Thymus (tissue), 11 donors: ENCODE data around the gene RORB. TPM values are rescaled to one million over a fixed set of nuclear protein-coding genes. Genes with fewer than 3 reads are reported as not detected.

Source experiments
- DNase-seq, 9 donors: peaks; one replicate each; pipeline ENCODE4 v3.0.0-alpha.2; 2013; ENCODE audit warnings: low spot score in 9 of 9, low read depth in 6 of 9, missing footprints in 1 of 9
- H3K27ac ChIP-seq, 2 donors: one replicate each; pipeline ENCODE4 v1.5.1; 2013; ENCODE audit warnings: control low read depth in 1 of 2, low read depth in 1 of 2, low read length in 1 of 2, mild to moderate bottlenecking in 1 of 2, moderate library complexity in 1 of 2
- H3K27me3 ChIP-seq, 2 donors: one replicate each; pipeline ENCODE4 v1.5.1; 2013; ENCODE audit warnings: low read length in 1 of 2; ENCODE audit not compliant: control insufficient read depth in 2 of 2, insufficient read depth in 1 of 2
- H3K36me3 ChIP-seq, 2 donors: one replicate each; pipeline ENCODE4 v1.5.1; 2013; ENCODE audit warnings: low read length in 1 of 2, mild to moderate bottlenecking in 1 of 2, moderate library complexity in 1 of 2; ENCODE audit not compliant: control insufficient read depth in 2 of 2, insufficient read depth in 2 of 2
- H3K4me1 ChIP-seq, 2 donors: one replicate each; pipeline ENCODE4 v1.5.1; 2013; ENCODE audit warnings: low read length in 2 of 2; ENCODE audit not compliant: control insufficient read depth in 2 of 2, insufficient read depth in 2 of 2
- H3K4me3 ChIP-seq, 2 donors: one replicate each; pipeline ENCODE4 v1.5.1; 2013; ENCODE audit warnings: low read length in 2 of 2, control low read depth in 1 of 2, mild to moderate bottlenecking in 1 of 2
- H3K9me3 ChIP-seq, 2 donors: one replicate each; pipeline ENCODE4 v1.5.1; 2013; ENCODE audit warnings: low read length in 1 of 2, mild to moderate bottlenecking in 1 of 2; ENCODE audit not compliant: control insufficient read depth in 2 of 2, insufficient read depth in 1 of 2
- WGBS: extraction: QIAGEN DNeasy Blood & Tissue Kit; methylation state at CpG from one replicate; pipeline ENCODE4 v1.1.7; 2013; 5-methylcytosine and 5-hydroxymethylcytosine counted together
- polyA plus RNA-seq: library from polyadenylated mRNA; stranded (reverse); fragments of 200-250 nt; gene quantifications from one replicate; pipeline ENCODE4 v1.2.3, GENCODE V29; 2013
- total RNA-seq: library from RNA; stranded (reverse); fragments of 120-200 nt; gene quantifications from one replicate; pipeline ENCODE4 v1.2.4, GENCODE V29; 2013
- donor health status: healthy.

RORB gene
- total and polyA plus RNA-seq, 2 donors = 0.30 to 1.8 TPM

DNA sequence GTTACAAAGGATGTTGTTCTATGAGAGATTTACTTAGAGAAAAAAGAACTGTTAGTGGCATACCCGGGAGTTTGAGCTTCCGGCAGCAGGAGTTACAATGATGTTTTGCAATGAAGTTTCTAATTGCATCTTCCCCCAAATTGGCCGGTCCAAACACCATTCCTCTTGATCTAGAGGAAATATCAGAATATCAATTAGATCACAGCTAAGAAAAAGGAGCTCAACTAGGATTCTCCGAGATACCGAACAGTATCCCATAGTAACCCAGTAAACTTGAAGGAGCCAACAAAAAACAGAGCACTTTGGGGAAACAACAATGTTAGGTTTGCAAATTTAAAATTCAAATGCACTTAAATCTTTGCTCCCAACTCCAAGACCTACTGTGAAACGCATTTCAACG lies 231.0 kb downstream of the RORB start:
- H3K9me3 ChIP-seq = no peaks in the 10 kb centered on the region
- no peak overlapping the region for H3K4me3 ChIP-seq
- no peaks in the 10 kb centered on the region for H3K36me3 ChIP-seq
- no peak overlapping the region for H3K27ac ChIP-seq
- 76% methylated on average over 7 of the region's 7 CpGs for WGBS
- H3K4me1 ChIP-seq = no peaks in the 10 kb centered on the region
- no peaks in the 10 kb centered on the region for H3K27me3 ChIP-seq
- no peak for DNase-seq

- H3K27ac ChIP-seq = no peak overlapping the region
- no peaks in the 10 kb centered on the region for H3K36me3 ChIP-seq
- DNase-seq = no peak
- H3K4me3 ChIP-seq = no peak overlapping the region
- WGBS = 79% methylated on average over 9 of the region's 9 CpGs
- no peaks in the 10 kb centered on the region for H3K9me3 ChIP-seq
- H3K27me3 ChIP-seq = no peaks in the 10 kb centered on the region
- no peaks in the 10 kb centered on the region for H3K4me1 ChIP-seq
Observed at GRCh38 chr9:74729136-74729695, 232.1 kb downstream of the RORB start.

- 93% methylated on average over 4 of the region's 4 CpGs for WGBS
Observed at GRCh38 chr9:74735761-74736160, 238.6 kb downstream of the RORB start.

DNA sequence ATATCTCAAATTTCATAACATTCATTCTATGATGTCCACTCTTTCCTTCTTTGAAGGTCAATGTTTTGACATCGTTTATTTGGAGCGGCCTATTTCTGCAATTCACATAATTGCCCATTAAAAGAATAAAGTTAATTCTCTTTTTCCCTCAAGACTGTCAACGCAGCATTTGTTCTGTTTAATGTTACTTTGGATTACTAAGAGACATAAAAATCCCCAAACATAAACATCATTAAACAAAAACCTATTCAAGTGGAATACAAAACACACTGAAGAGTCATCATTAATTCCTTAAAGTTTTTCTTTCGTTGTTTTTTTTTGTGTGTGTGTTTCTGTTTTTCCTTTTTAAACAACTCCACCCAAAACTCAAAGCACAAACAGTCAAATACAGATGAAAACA lies 239.5 kb downstream of the RORB start:
- Histone ChIP-seq H3K27ac (no peak overlapping the region), H3K36me3 (no peaks in the 10 kb centered on the region), H3K27me3 (no peaks in the 10 kb centered on the region), H3K4me3 (no peak overlapping the region), H3K4me1 (no peaks in the 10 kb centered on the region), H3K9me3 (no peaks in the 10 kb centered on the region)
- DNase-seq = no peak
- WGBS = 96% methylated on average over 4 of the region's 4 CpGs

More at GRCh38 chr9:74735761-74736160, 238.6 kb downstream of the RORB start:
- H3K27ac ChIP-seq = no peak overlapping the region
- no peak overlapping the region for H3K4me3 ChIP-seq
- no peaks in the 10 kb centered on the region for H3K4me1 ChIP-seq
- no peaks in the 10 kb centered on the region for H3K9me3 ChIP-seq
- H3K27me3 ChIP-seq = no peaks in the 10 kb centered on the region
- DNase-seq = no peak
- H3K36me3 ChIP-seq = no peaks in the 10 kb centered on the region

- H3K4me1 ChIP-seq = no peaks in the 10 kb centered on the region
- H3K27ac ChIP-seq = no peak overlapping the region
- H3K36me3 ChIP-seq = no peaks in the 10 kb centered on the region
- H3K9me3 ChIP-seq = no peaks in the 10 kb centered on the region
- H3K27me3 ChIP-seq = no peaks in the 10 kb centered on the region
- DNase-seq = no peak
- no peak overlapping the region for H3K4me3 ChIP-seq
- 100% methylated on average over 1 of the region's 1 CpG for WGBS
Observed at GRCh38 chr9:74742191-74742790, 245.2 kb downstream of the RORB start.
